Inferior parietal cortex (tissue), 1 donor: ENCODE data around the gene DLX5.

Experiments
- DNase-seq: peaks from one replicate; pipeline ENCODE4 v3.0.0-alpha.2; 2016; ENCODE audit errors: extremely low spot score

The DLX5 gene

GRCh38 chr7:97005183-97006054, 19.2 kb downstream of the DLX5 start, which contains the start of gene DLX6:
Gene DLX6, plus strand, starts transcription at chr7:97005553. Its CDS starts 425 bp downstream, at chr7:97005978.
- DNase-seq: no peak

GRCh38 chr7:97004247-97005182, 20.1 kb downstream of the DLX5 start:
- no peak for DNase-seq

- DNase-seq: no peak
These were observed 21.1 kb downstream of the DLX5 start for GRCh38 chr7:97003262-97004246.

- no peak for DNase-seq
These were observed 21.9 kb downstream of the DLX5 start for GRCh38 chr7:97002555-97003261.

GRCh38 chr7:97001656-97002554, 22.7 kb downstream of the DLX5 start:
- no peak for DNase-seq

GRCh38 chr7:97001221-97001620, 23.4 kb downstream of the DLX5 start:
- DNase-seq: no peak

- no peak for DNase-seq
These were observed 25.9 kb downstream of the DLX5 start for GRCh38 chr7:96998744-96999143.

GRCh38 chr7:96998333-96998732, 26.3 kb downstream of the DLX5 start:
- no peak for DNase-seq

GRCh38 chr7:96997512-96998032, 27.1 kb downstream of the DLX5 start:
- no peak for DNase-seq

- no peak for DNase-seq
These were observed 27.6 kb downstream of the DLX5 start for GRCh38 chr7:96996958-96997511.

GRCh38 chr7:96996111-96996957, 28.3 kb downstream of the DLX5 start:
- no peak for DNase-seq

GRCh38 chr7:96995406-96996110, 29.1 kb downstream of the DLX5 start:
- no peak for DNase-seq

GRCh38 chr7:96993980-96994379, 30.7 kb downstream of the DLX5 start:
- DNase-seq: no peak

GRCh38 chr7:96993094-96993865, 31.4 kb downstream of the DLX5 start:
- DNase-seq: no peak

- DNase-seq: no peak
These were observed 32.2 kb downstream of the DLX5 start for GRCh38 chr7:96992192-96993005.
